NCI-H187 (cell line): Measurements from ENCODE around the gene HINT3.
"Not testable (repeated sequence)": the region's sequence is repeated elsewhere in the genome, so short reads cannot be mapped to it uniquely, and the experiment has no call there.

Experiments used
- DNase-seq, 2 experiments: peaks; one replicate each; lab custom pipeline; 2025; lab: John Stamatoyannopoulos, UW

The HINT3 gene

GRCh38 chr6:125939791-125940190 is 16.8 kb upstream of the HINT3 start:
- DNase-seq, result no peak

DNA sequence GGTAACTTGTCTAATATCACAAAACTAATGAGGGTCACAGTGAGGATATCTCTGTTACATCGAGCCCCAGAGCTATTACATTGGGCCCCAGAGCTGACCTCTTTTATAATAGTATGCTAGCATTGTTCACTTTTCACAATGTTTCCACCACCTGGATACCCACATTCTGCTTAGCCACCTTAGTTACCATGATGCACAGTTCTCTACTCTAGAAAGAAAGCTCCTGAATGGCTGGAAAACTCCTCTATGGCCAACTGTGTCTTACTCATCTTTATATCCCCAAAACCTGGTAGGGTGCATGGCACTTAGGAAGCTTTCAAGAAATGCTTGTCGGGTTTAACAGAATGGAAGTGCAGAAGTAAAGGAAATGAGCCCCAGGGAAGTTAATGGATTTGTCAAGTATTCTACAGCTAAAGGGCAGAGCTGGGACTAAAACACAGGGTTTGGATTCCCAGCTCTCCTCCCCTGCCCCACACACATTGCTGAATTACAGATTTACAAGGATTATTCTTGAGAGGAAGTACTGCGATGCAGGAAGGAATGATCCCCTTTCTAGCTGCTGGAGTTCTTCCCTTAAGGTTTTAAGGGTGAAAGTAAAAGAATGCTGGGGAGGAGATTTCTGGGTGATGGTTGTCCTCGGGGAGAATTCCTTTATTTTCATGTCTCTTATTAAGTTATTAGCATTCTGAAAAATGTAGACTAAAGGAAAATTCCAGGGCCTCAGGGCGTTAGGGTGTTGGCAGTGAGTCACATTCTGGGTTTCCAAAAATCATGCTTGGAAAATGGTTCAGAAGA is 16.1 kb upstream of the HINT3 start:
- no peak for DNase-seq

GRCh38 chr6:125942672-125943527 is 13.7 kb upstream of the HINT3 start:
- DNase-seq, result no peak

DNA sequence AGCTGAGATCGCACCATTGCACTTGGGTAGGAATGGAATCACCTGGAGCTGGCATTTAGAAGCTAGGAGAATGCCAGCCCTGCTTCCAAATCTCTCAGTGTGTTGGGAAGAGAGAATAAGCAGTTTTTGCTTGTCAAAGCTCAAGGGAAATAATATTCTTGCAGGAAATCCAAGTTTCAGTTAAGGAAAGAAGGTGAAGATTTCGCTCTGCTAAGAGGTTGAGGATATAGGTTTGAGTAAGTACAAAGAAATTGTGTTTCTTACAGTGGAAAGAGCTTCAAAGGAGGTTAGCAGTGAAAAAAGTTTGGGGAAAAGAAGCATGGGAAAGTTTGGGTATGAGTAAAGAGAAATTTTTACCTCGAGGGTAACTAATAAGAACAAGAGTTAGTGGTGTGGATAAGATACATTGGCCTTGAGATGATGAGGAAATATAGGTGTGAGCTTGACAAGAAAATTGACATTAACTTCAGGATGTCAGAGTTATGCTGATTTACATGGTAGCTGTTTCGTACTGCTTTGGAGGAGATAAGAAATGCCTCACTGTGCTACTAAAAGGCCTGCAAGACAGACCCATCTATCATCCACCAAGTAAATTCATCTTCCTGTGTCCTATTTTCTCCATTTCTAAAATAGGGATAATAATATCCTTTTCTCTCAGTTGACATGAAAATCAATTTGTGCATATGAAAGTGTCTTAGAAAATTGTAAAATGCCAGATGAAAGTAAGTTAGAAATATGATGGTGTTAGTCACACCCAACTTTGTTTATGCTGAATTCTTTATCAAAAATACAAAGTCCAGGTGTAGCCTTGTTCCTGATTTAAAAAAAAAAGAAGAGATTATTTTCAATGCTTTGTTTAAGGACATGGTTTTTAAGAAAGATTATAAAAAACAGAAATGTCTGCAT is 12.8 kb upstream of the HINT3 start:
- DNase-seq, result no peak

- DNase-seq, result no peak
These were observed 12.1 kb upstream of the HINT3 start for GRCh38 chr6:125944434-125944816.

DNA sequence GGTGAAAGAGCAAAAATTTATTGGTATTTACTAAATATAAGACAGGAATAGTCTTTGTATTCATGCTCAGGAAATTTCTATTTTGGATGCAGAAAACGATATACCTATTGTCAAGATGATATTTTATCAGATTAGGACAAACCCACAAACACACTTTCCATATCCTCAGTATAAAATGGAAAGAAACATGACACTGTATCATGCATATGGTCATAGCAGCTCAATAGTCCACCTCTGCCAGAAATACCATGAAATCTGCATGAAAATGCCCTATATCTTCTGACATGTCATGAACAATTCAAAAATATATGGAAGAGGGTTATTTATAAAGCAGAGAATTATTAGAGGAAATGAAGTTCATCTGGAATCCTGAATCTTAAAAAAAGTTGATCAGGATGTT is 11.7 kb upstream of the HINT3 start:
- DNase-seq, result no peak

DNA sequence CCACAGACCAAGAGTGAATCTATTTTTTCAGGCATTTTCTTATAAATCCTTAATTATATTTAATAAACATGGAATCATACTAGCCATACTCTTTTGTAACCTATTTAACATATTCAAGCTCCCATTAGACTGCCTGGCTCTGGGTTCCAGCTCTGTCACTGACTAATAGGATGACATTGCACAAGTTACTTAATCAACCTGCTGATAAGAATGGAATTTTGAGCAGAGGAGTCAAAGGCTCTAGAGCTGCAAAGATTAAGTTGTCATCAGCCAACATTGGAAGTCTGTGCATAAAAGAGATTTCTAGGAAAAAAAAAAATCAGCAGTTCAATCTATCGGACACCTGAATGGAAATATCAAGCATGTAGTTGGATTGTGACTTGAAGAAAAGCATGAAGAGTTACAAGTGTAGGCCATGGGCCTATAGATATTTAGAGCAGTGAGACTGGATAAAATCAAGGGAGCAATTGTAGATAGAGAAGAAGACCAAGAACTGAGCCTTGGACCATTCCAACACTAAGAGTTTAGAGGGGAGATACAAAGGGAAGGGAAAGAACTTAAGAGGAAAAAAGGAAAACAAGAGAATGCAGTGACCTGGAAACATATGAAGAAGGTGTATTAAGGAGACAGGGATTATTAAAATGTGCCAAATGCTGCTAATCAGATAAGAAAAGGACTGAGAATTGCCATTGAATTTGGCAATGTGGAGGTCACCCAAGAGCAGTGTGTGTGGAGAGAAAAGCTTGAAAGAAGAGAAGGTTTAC is 11.0 kb upstream of the HINT3 start:
- DNase-seq, result no peak

DNA sequence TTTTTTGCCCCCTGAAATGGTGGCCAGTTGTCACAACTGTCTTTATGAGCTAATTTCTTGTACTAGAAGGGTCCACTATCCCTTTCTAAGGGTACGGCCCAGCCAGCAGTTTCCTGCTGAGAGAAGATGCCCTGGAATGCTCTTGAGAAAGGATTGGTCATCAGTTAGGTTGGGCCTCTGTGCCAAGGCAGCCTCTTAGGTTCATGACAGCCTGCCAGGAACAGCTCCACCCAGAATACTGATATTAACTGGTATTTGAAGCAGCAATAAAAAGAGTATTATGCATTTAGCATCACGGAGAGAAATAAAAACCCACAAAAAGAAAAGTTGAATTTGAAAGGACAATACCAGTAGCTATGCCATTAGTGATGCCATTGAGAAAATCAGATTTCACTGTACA is 9.0 kb upstream of the HINT3 start:
- DNase-seq, result no peak

DNA sequence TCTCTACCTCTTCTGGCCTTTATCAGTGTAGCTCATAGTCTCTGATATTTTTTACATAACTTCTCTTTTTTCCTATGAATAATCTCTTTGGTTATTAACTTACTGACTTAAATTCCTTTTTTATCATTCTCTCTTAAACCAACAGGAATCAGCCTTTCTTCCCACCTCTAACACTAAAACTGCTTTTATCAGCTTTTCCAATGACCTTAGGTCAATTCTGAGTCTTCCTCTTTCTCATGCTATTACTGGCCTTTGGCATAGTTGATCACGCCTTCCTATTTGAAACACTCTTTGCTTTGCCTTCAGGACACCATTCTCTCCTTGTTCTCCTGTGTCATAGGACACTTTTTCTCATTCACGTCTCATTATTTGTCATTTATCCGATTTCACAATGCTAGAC is 8.1 kb upstream of the HINT3 start:
- no peak for DNase-seq

GRCh38 chr6:125949069-125949468 is 7.5 kb upstream of the HINT3 start:
- no peak for DNase-seq

- DNase-seq, result no peak
These were observed 6.3 kb upstream of the HINT3 start for GRCh38 chr6:125950293-125950692.

DNA sequence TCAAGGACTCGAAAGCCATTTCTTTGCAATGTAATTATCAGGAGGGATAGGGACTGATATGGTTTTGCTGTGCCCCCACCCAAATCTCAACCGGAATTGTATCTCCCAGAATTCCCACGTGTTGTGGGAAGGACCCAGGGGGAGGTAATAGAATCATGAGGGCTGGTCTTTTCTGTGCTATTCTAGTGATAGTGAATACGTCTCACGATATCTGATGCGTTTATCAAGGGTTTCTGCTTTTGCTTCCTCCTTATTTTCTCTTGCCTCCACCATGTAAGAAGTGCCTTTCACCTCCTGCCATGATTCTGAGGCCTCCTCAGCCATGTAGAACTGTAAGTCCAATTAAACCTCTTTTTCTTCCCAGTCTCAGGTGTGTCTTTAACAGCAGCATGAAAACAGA is 5.9 kb upstream of the HINT3 start:
- not testable (repeated sequence) for DNase-seq

DNA sequence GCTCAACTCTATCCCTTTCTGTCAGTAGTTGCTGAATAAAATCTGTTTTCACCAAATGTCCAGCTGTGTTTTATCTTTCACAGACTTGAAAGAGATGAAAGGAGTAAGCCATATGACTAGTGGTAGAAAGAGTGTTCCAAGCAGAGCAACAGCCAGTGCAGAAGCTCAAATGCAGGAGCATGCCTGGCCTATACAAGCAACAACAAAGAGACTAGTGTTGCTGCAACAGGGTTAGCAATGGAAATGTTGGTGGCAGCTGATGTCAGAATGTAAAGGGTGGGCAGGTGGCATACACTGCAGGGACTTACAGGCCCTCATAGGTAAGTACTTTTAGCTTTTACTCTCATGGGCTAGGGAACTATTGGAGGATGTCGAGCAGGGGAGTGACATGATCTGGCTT is 5.2 kb upstream of the HINT3 start:
- DNase-seq, result no peak

- no peak for DNase-seq
These were observed 3.6 kb upstream of the HINT3 start for GRCh38 chr6:125952764-125953501.

DNA sequence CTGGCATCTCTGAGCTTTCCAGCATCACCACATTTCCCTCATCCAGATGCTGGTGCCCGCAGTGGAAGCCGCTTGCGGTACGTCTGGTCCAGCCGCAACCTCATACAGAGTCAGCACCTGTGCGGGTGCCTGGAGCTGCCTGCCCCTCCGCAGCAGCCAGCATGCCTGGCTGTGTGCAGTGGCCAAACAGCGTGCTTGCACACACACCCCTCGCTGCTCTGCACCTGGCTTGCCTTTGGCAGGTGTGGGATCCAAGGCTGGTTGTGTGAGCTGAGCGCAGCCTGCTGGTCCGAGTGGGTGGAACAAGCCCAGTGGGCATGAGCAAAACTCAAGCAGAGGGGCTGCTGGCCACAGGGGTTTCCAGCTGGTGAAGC is 3.1 kb upstream of the HINT3 start:
- no peak for DNase-seq

GRCh38 chr6:125954735-125955339 is 1.7 kb upstream of the HINT3 start:
- no peak for DNase-seq

- no peak for DNase-seq
These were observed 597 bp upstream of the HINT3 start for GRCh38 chr6:125955973-125956372.

DNA sequence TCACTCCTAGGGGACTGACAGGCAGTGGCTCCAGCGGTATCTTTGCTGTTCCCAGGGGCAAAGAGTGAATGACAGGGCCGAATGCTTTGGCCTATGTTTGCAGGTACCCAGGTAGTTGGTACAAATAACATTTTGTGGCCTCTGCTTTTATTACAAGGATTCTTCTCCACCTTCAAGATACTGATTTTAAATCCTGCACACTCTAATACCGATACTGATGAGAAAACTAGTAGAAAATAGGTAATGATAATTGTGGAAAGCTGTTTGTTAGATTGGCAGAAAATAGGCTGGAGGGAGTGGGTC is 772 bp downstream of the HINT3 start:
- no peak for DNase-seq

- DNase-seq, result no peak
These were observed 1.3 kb downstream of the HINT3 start for GRCh38 chr6:125957845-125958244.

DNA sequence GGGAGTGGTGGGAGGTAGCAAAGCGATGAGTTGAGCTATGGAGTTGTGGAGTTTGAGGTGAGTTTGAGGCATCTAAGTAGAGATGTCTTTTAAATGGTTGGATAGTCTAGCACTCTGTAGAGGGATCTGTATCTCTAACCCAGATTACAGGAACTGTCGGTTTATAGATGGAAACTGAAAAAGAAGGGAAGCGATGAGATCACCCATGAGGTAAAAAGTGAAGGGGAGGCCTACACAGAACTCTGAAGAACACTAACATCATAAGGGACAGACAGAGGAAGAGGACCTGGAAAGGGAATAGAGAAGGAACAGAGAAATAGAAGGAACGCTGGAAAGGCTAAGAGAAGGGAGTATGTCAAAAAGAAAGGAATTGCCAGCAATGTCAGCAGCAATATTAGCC is 2.5 kb downstream of the HINT3 start:
- no peak for DNase-seq

DNA sequence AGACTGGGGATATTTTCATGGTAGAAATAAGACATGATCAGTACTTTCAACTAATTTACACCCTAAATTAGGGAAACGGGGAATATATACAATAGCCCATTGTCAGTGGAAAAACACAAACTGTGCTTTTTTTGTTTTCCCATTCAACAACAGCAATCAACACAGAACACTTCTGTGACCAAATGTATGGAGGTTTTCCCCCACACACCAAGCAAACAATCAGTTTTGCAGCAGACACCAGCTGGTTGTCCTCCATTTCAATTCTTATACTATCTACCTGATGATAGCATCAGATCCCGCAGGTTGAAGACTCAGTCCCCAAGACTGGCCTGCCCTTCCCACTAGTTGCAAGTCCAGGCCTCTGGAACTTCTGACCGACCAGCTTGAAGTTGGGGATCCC is 4.5 kb downstream of the HINT3 start:
- DNase-seq, result no peak
